Activated naive CD4-positive, alpha-beta T cell (primary cell): ENCODE results near the gene LIPC.

ENCODE experiments used
- DNase-seq, 4 experiments: peaks; one replicate each; lab custom pipeline; 2025; lab: John Stamatoyannopoulos, UW

LIPC gene

GRCh38 chr15:58475573-58476524 is 44.1 kb downstream of the LIPC start:
- no peak for DNase-seq

GRCh38 chr15:58476525-58477162 is 44.9 kb downstream of the LIPC start:
- no peak for DNase-seq

GRCh38 chr15:58477170-58477569 is 45.4 kb downstream of the LIPC start:
- DNase-seq, result no peak

GRCh38 chr15:58478035-58478434 is 46.2 kb downstream of the LIPC start:
- no peak for DNase-seq

- DNase-seq, result no peak
Observed at GRCh38 chr15:58478579-58478978, 46.8 kb downstream of the LIPC start.

GRCh38 chr15:58479941-58480340 is 48.1 kb downstream of the LIPC start:
- DNase-seq, result no peak

GRCh38 chr15:58483376-58483775 is 51.6 kb downstream of the LIPC start:
- no peak for DNase-seq

- DNase-seq, result peak in 1 of 4 experiments; percentile 10
Observed at GRCh38 chr15:58484791-58485600, 53.2 kb downstream of the LIPC start.

- no peak for DNase-seq
Observed at GRCh38 chr15:58486062-58486461, 54.3 kb downstream of the LIPC start.

GRCh38 chr15:58486564-58486963 is 54.8 kb downstream of the LIPC start:
- no peak for DNase-seq

GRCh38 chr15:58487041-58487723 is 55.4 kb downstream of the LIPC start:
- DNase-seq, result no peak

- DNase-seq, result no peak
Observed at GRCh38 chr15:58487724-58488120, 55.9 kb downstream of the LIPC start.

GRCh38 chr15:58489289-58490085 is 57.7 kb downstream of the LIPC start:
- no peak for DNase-seq

- DNase-seq, result no peak
Observed at GRCh38 chr15:58490086-58490887, 58.5 kb downstream of the LIPC start.

GRCh38 chr15:58490888-58491473 is 59.2 kb downstream of the LIPC start:
- no peak for DNase-seq

GRCh38 chr15:58491499-58492202 is 59.9 kb downstream of the LIPC start:
- no peak for DNase-seq

GRCh38 chr15:58492661-58493397 is 61.0 kb downstream of the LIPC start:
- no peak for DNase-seq

- DNase-seq, result no peak
Observed at GRCh38 chr15:58494567-58494966, 62.8 kb downstream of the LIPC start.
